HG02852 (cell line): ENCODE results near the gene RPL26.
"Not testable (repeated sequence)": the region's sequence is repeated elsewhere in the genome, so short reads cannot be mapped to it uniquely, and the experiment has no call there.

ENCODE experiments used
- ATAC-seq: cut with Tn5 transposase; IDR thresholded peaks from one replicate; pipeline ENCODE4 v1.9.1; 2021; ENCODE audit warnings: mild to moderate bottlenecking, moderate library complexity; ENCODE audit not compliant: unreplicated experiment

Gene RPL26

GRCh38 chr17:8397636-8398035 is 14.6 kb upstream of the RPL26 start, which contains the start of gene RNF222:
TSS of gene RNF222 (minus strand) at chr17:8397827. CDS start at chr17:8393461, 4,366 bp downstream.
- no peak for ATAC-seq

GRCh38 chr17:8394497-8394896 is 11.5 kb upstream of the RPL26 start:
- ATAC-seq, result not testable (repeated sequence)

- no peak for ATAC-seq
These were observed 10.7 kb upstream of the RPL26 start for GRCh38 chr17:8393470-8394231.

GRCh38 chr17:8392674-8393469 is 9.9 kb upstream of the RPL26 start:
- no peak for ATAC-seq

GRCh38 chr17:8392274-8392673 is 9.3 kb upstream of the RPL26 start:
- no peak for ATAC-seq

GRCh38 chr17:8391711-8392110 is 8.7 kb upstream of the RPL26 start:
- ATAC-seq, result no peak

GRCh38 chr17:8387914-8388651 is 5.1 kb upstream of the RPL26 start:
- no peak for ATAC-seq

- ATAC-seq, result no peak
These were observed 3.8 kb upstream of the RPL26 start for GRCh38 chr17:8386841-8387240.

GRCh38 chr17:8384801-8385378 is 1.9 kb upstream of the RPL26 start:
- ATAC-seq, result no peak

GRCh38 chr17:8382880-8383142 is 182 bp downstream of the RPL26 start:
- no peak for ATAC-seq

GRCh38 chr17:8382052-8382879 is 727 bp downstream of the RPL26 start:
- no peak for ATAC-seq

- ATAC-seq, result no peak
These were observed 2.9 kb downstream of the RPL26 start for GRCh38 chr17:8380049-8380448.

GRCh38 chr17:8378117-8378516 is 4.9 kb downstream of the RPL26 start:
- ATAC-seq, result not testable (repeated sequence)

- ATAC-seq, result no peak
These were observed 5.6 kb downstream of the RPL26 start for GRCh38 chr17:8377422-8377821.

- ATAC-seq, result peak; percentile 87
These were observed 6.5 kb downstream of the RPL26 start, which contains the start of gene KRABD2 for GRCh38 chr17:8376271-8377067. TSS of gene KRABD2 (minus strand) at chr17:8376704.

- ATAC-seq, result no peak
These were observed 7.2 kb downstream of the RPL26 start for GRCh38 chr17:8375738-8376259.

GRCh38 chr17:8373856-8374255 is 9.1 kb downstream of the RPL26 start:
- ATAC-seq, result not testable (repeated sequence)

- ATAC-seq, result no peak
These were observed 10.6 kb downstream of the RPL26 start for GRCh38 chr17:8372422-8372821.

GRCh38 chr17:8371786-8372185 is 11.2 kb downstream of the RPL26 start:
- no peak for ATAC-seq
